ENCODE data around the gene RBM44.

RBM44 gene

DNA sequence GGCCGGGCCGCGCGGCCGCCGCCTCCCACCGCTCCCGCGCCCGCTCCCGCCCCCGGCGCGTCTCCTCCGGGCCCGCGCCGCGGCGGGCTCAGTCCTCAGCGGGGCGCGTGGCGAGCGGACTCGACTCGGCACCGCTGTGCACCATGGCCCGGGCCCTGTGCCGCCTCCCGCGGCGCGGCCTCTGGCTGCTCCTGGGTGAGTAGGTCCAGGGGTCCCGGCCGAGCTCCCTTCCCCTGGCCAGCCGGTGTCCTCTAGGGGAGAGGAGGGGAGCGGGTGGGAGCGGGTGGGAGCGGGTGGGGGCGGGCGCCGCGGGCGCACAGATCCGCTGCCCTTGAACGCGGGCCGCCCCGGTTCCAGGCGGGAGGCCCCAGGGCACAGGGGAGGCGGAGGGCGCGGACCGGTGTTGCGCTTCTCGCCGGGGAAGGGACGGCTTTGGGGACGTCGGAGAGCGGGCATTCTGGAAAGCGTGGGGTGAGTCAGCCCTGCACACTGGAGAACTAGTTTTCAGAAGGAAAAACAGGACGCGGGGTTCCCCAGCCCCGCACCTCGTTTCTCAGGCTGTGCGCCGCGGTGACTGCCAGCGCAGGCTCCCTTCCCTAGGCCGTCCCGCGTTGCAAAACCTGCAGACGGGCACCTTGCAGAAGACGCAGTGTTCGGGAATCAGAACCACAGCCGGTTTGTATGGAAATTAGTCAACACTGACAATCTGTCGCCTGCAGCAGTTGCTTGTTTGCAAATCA is 61.1 kb downstream of the RBM44 start, which contains the start of gene RAMP1:
Gene RAMP1 (plus strand): TSS at position 91 of the 740 bp plus-strand sequence. CDS start 53 bp downstream, at position 144.
- H2AFZ ChIP-seq (ENCODE audit: low read length) = no peak within 1 kb of the TSS
- H3K36me3 ChIP-seq (replicated peaks; ENCODE audit: insufficient read depth, low read length) = no peaks in the 10 kb centered on the region
- no peaks in the 10 kb centered on the region for H3F3A ChIP-seq (ENCODE audit: insufficient read depth, low read length)
- no peaks in the 10 kb centered on the region for H4K20me1 ChIP-seq (ENCODE audit: insufficient read depth, low read length)
- no peaks in the 10 kb centered on the region for H3K9me2 ChIP-seq (replicated peaks; ENCODE audit: insufficient read depth, low read length)
- TF ChIP-seq, protein P1, sequence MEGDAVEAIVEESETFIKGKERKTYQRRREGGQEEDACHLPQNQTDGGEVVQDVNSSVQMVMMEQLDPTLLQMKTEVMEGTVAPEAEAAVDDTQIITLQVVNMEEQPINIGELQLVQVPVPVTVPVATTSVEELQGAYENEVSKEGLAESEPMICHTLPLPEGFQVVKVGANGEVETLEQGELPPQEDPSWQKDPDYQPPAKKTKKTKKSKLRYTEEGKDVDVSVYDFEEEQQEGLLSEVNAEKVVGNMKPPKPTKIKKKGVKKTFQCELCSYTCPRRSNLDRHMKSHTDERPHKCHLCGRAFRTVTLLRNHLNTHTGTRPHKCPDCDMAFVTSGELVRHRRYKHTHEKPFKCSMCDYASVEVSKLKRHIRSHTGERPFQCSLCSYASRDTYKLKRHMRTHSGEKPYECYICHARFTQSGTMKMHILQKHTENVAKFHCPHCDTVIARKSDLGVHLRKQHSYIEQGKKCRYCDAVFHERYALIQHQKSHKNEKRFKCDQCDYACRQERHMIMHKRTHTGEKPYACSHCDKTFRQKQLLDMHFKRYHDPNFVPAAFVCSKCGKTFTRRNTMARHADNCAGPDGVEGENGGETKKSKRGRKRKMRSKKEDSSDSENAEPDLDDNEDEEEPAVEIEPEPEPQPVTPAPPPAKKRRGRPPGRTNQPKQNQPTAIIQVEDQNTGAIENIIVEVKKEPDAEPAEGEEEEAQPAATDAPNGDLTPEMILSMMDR (IDR thresholded peaks at IDR 0.05; ENCODE audit: low read length) = no peak
- no peak for TF ChIP-seq EZH2phosphoT487 (IDR thresholded peaks at IDR 0.05; ENCODE audit: low read length)
- H3K4me1 ChIP-seq (ENCODE audit: low read length) = no peaks in the 10 kb centered on the region
- no peak within 1 kb of the TSS for H3K4me3 ChIP-seq (ENCODE audit: low read length)
- H3K79me2 ChIP-seq (ENCODE audit: low read length) = no peaks in the 10 kb centered on the region
- H3K27me3 ChIP-seq (replicated peaks; ENCODE audit: insufficient read depth, low read length) = peaks cover 18% of the 10 kb centered on the region
- H3K9ac ChIP-seq (ENCODE audit: low read length) = no peak within 1 kb of the TSS
- H3K9me3 ChIP-seq (replicated peaks; ENCODE audit: insufficient read depth, low read length) = no peaks in the 10 kb centered on the region
- no peak for DNase-seq
- H3K27ac ChIP-seq (ENCODE audit: low read length) = no peak within 1 kb of the TSS
- no peak within 1 kb of the TSS for H3K4me2 ChIP-seq (ENCODE audit: low read depth, low read length)

DNA sequence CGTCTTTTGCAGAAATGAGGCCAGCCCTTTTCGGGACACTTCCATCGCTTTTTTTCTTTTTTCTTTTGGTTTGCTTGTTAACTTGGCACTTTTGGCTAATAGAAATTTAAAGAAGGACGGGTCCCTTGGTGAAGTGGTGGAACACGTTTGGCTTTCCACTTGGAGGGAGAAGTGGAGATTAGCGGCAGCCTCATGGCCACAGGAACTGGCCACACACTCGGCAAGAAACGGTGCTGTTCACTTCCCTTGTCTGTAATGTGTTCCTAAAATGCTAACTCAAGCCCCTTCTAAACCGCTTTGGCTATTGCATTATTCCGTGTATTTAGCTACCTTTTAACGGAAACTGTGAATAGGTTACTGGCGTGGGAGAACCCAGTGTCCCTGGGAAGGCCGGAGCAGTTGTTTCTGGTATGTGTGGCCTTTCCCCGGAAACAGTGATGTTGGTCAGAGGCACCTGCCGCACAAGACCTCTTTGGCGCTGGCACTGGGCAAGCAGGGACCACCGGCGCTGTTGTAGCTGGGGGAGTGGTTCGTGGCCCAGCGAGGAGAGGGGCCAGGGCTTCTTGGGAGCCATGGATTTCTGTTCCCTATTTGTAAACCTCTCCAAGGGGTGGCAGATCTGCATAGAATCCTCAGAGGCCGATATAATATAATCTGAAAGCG is 61.8 kb downstream of the RBM44 start:
- Histone ChIP-seq H2AFZ (ENCODE audit: low read length) (no peak overlapping the region), H3K9ac (ENCODE audit: low read length) (no peak overlapping the region), H3K9me3 (replicated peaks; ENCODE audit: insufficient read depth, low read length) (no peaks in the 10 kb centered on the region), H3K4me1 (ENCODE audit: low read length) (no peaks in the 10 kb centered on the region), H3K9me2 (replicated peaks; ENCODE audit: insufficient read depth, low read length) (no peaks in the 10 kb centered on the region), H3K27me3 (replicated peaks; ENCODE audit: insufficient read depth, low read length) (peaks cover 18% of the 10 kb centered on the region), H3F3A (ENCODE audit: insufficient read depth, low read length) (no peaks in the 10 kb centered on the region), H3K36me3 (replicated peaks; ENCODE audit: insufficient read depth, low read length) (no peaks in the 10 kb centered on the region), H4K20me1 (ENCODE audit: insufficient read depth, low read length) (no peaks in the 10 kb centered on the region), H3K4me2 (ENCODE audit: low read depth, low read length) (no peak overlapping the region), H3K27ac (ENCODE audit: low read length) (no peak overlapping the region), H3K4me3 (ENCODE audit: low read length) (no peak overlapping the region), H3K79me2 (ENCODE audit: low read length) (no peaks in the 10 kb centered on the region)
- no peak for DNase-seq
- no peak for TF ChIP-seq EZH2 (optimal IDR thresholded peaks at IDR 0.05; ENCODE audit: low read depth, low read length)
- no peak for TF ChIP-seq EZH2phosphoT487 (IDR thresholded peaks at IDR 0.05; ENCODE audit: low read length)
- TF ChIP-seq, protein P1 (IDR thresholded peaks at IDR 0.05; ENCODE audit: low read length) = no peak

DNA sequence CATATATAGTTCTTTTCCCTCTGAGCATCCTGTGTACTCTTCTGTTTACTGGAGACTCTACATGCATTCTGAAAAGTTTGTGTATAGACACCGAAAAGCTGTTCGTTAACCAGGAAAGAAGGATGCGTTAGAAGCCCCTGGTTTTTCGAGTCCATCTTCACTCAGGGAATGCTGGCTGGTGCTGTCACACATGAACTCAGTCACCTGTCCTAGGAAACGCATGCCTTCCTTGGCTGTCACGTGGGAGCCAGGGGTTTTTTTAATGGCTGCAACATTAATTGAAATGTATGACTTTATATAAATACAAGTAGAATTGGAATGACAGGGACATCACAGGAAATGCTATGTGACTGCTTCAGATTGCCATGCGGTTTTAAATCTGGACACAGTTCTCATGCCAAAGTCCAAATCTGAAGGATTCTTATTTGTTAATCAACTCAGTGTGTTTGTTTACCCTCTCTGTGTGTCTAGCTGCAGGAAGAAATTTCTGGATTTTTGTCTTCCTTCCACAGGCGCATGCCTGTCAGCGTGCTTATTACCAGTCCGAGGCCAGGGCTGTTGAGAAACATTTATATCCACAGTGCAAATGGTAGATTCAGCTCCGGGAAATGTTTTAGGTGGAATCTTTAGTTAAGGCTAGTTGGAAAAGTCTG is 63.4 kb downstream of the RBM44 start:
- Histone ChIP-seq H3K27me3 (replicated peaks; ENCODE audit: insufficient read depth, low read length) (peaks cover 18% of the 10 kb centered on the region), H3K4me3 (ENCODE audit: low read length) (no peak overlapping the region), H3K27ac (ENCODE audit: low read length) (no peak overlapping the region)

More for the DNA sequence above, 63.4 kb downstream of the RBM44 start:
- TF ChIP-seq EZH2 (optimal IDR thresholded peaks at IDR 0.05; ENCODE audit: low read depth, low read length) (no peak), EZH2phosphoT487 (IDR thresholded peaks at IDR 0.05; ENCODE audit: low read length) (no peak)
- TF ChIP-seq, protein P1 (IDR thresholded peaks at IDR 0.05; ENCODE audit: low read length) = no peak
- H3K4me2 ChIP-seq (ENCODE audit: low read depth, low read length) = no peak overlapping the region
- no peaks in the 10 kb centered on the region for H3K36me3 ChIP-seq (replicated peaks; ENCODE audit: insufficient read depth, low read length)
- no peaks in the 10 kb centered on the region for H3F3A ChIP-seq (ENCODE audit: insufficient read depth, low read length)
- no peaks in the 10 kb centered on the region for H3K9me2 ChIP-seq (replicated peaks; ENCODE audit: insufficient read depth, low read length)
- DNase-seq = no peak
- no peak overlapping the region for H3K9ac ChIP-seq (ENCODE audit: low read length)
- H2AFZ ChIP-seq (ENCODE audit: low read length) = no peak overlapping the region
- H3K4me1 ChIP-seq (ENCODE audit: low read length) = no peaks in the 10 kb centered on the region
- no peaks in the 10 kb centered on the region for H4K20me1 ChIP-seq (ENCODE audit: insufficient read depth, low read length)
- H3K79me2 ChIP-seq (ENCODE audit: low read length) = no peaks in the 10 kb centered on the region
- no peaks in the 10 kb centered on the region for H3K9me3 ChIP-seq (replicated peaks; ENCODE audit: insufficient read depth, low read length)

Data from MM.1S (cell line).